Common myeloid progenitor, CD34-positive (primary cell): Measurements from ENCODE around the gene CREB5.
"Not testable (repeated sequence)": the region's sequence is repeated elsewhere in the genome, so short reads cannot be mapped to it uniquely, and the experiment has no call there.

Experiments
- CTCF ChIA-PET: fragments of 350-600 bp; sonication (Branson Sonifier 250); formaldehyde crosslinking; loops from one replicate; lab custom pipeline; 2021; ENCODE audit warnings: antibody characterized with exemption; lab: Charles Lee
- POLR2A ChIA-PET: fragments of 350-600 bp; sonication (Branson Sonifier 250); formaldehyde crosslinking; loops from one replicate; lab custom pipeline; 2021; ENCODE audit warnings: antibody characterized with exemption; lab: Charles Lee
- DNase-seq, 3 donors: peaks; one replicate each; pipeline versions ENCODE4 v3.0.0 to v3.0.0-alpha.2; 2013
- H3K27ac ChIP-seq, 2 experiments: 1 replicate in 1 of 2; 2 replicates in 1 of 2; pipeline ENCODE4 v1.7.0; 2013; ENCODE audit warnings: inconsistent platforms in 2 of 2, low read length in 2 of 2, mild to moderate bottlenecking in 2 of 2, low read depth in 1 of 2, moderate library complexity in 1 of 2; ENCODE audit not compliant: severe bottlenecking in 2 of 2, insufficient read depth in 1 of 2, poor library complexity in 1 of 2
- H3K27me3 ChIP-seq, 5 experiments: replicated peaks in 2 of 5; 1 replicate in 3 of 5; 2 replicates in 2 of 5; pipeline versions ENCODE4 v1.6.1 to v1.7.0; 2013; ENCODE audit warnings: low read length in 4 of 5, mild to moderate bottlenecking in 2 of 5, moderate library complexity in 2 of 5, inconsistent platforms in 1 of 5; ENCODE audit not compliant: insufficient read depth in 5 of 5, control insufficient read depth in 4 of 5
- H3K36me3 ChIP-seq, 4 experiments: 1 replicate in 2 of 4; 2 replicates in 2 of 4; pipeline versions ENCODE4 v1.6.1 to v1.7.0; 2013; ENCODE audit warnings: low read length in 3 of 4, control low read depth in 1 of 4, mild to moderate bottlenecking in 1 of 4; ENCODE audit not compliant: control insufficient read depth in 4 of 4, insufficient read depth in 4 of 4
- H3K4me1 ChIP-seq, 4 experiments: 1 replicate in 3 of 4; 2 replicates in 1 of 4; pipeline versions ENCODE4 v1.6.1 to v1.7.1; 2013; ENCODE audit warnings: low read length in 3 of 4, mild to moderate bottlenecking in 3 of 4, control low read depth in 1 of 4, inconsistent platforms in 1 of 4, moderate library complexity in 1 of 4; ENCODE audit not compliant: control insufficient read depth in 4 of 4, insufficient read depth in 4 of 4; ENCODE audit errors: control extremely low read depth in 1 of 4
- H3K4me3 ChIP-seq, 7 experiments: 1 replicate in 4 of 7; 2 replicates in 3 of 7; pipeline versions ENCODE4 v1.5.1 to v1.7.0; 2013; ENCODE audit warnings: mild to moderate bottlenecking in 7 of 7, low read length in 6 of 7, moderate library complexity in 6 of 7, inconsistent platforms in 2 of 7, low read depth in 2 of 7, control low read depth in 1 of 7; ENCODE audit not compliant: insufficient read depth in 4 of 7, control insufficient read depth in 1 of 7; ENCODE audit errors: extremely low read depth in 1 of 7
- H3K9me3 ChIP-seq, 5 experiments: 1 replicate in 4 of 5; 2 replicates in 1 of 5; pipeline versions ENCODE4 v1.6.1 to v1.7.1; 2013; ENCODE audit warnings: low read length in 4 of 5, mild to moderate bottlenecking in 2 of 5, inconsistent platforms in 1 of 5, low read depth in 1 of 5, moderate library complexity in 1 of 5; ENCODE audit not compliant: control insufficient read depth in 4 of 5, insufficient read depth in 2 of 5; ENCODE audit errors: control extremely low read depth in 1 of 5
- WGBS: methylation state at CpG from one replicate; pipeline ENCODE4 v1.1.5; 2013; ENCODE audit not compliant: insufficient coverage; 5-methylcytosine and 5-hydroxymethylcytosine counted together

The CREB5 gene

DNA sequence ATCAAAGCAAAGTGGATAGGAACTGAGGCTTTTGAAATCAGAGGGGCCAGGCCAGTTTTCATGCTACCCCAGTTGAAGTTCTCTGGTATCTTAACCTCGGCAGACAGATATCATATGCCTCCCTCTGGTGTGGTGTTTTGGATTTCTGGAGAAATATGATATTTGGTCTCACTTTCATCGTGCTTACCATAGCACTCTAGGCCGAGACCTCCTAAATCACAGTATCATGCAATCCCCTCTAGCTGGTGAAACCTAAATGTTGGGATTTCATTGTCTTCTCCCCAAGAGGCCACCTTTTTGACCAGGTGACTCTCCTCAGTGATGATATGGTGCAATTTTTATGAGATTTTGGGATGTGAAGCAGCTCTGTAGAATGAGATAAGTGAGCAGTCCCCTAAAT, 183.5 kb downstream of the CREB5 start:
- H3K27ac ChIP-seq, result no peak overlapping the region
- no peaks in the 10 kb centered on the region for H3K36me3 ChIP-seq
- H3K9me3 ChIP-seq, result no peaks in the 10 kb centered on the region
- H3K4me1 ChIP-seq, result peaks cover 0 to 23% (median 15%) of the 10 kb centered on the region in 4 experiments
- POLR2A ChIA-PET, result no interaction called here
- WGBS, result 100% methylated on average over 1 of the region's 3 CpGs
- no peak for DNase-seq
- H3K27me3 ChIP-seq, result no peaks in the 10 kb centered on the region
- no peak overlapping the region for H3K4me3 ChIP-seq
- CTCF ChIA-PET, result interaction anchor here (0.7 kb wide), 1 partner anchor 27 kb away, joined by 3 read pairs; no protein-coding TSS in a partner anchor

DNA sequence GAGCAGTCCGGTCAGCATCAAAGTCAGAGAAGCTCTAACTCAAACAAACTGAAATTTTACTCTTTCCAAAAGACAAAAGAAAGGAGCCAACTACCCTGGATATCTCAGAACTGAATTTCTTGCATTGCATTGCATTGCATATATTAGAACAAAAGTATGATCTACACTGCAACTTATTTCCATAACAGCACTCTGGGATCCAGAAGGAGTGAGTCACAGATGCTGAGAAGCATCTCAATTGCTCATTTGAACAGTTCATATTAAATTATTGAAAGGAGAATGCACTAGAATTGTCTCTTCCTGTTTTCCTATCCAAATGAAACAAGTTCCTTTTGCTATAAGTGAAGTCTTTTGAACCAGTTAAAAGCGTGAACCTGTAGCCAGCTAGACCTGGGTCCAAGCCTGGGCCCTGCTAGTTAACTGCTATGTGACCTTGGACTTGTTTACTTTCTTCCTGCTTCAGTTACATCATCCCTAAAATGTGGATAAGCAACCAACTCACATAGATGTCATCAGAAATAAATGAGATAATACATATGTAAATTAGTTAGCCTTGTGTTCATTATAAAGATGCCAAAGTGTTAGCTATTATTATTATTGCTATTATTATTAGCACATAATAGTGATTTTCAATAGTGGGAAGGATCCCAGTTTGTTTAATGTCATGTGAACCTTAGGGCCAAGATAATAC, 184.1 kb downstream of the CREB5 start:
- ChIA-PET POLR2A (interaction anchor here (0.6 kb wide), 1 partner anchor 53 kb away, joined by 3 read pairs; no protein-coding TSS in a partner anchor), CTCF (interaction anchor here (0.7 kb wide), 1 partner anchor 27 kb away, joined by 3 read pairs; no protein-coding TSS in a partner anchor)
- Histone ChIP-seq H3K27me3 (no peaks in the 10 kb centered on the region), H3K27ac (no peak overlapping the region), H3K4me3 (no peak overlapping the region), H3K4me1 (peaks cover 0 to 17% (median 10%) of the 10 kb centered on the region in 4 experiments), H3K36me3 (no peaks in the 10 kb centered on the region), H3K9me3 (no peaks in the 10 kb centered on the region)
- no peak for DNase-seq
- 67% methylated on average over 2 of the region's 2 CpGs for WGBS

GRCh38 chr7:28597284-28597683, 185.0 kb downstream of the CREB5 start:
- H3K4me3 ChIP-seq, result no peak overlapping the region
- no peak for DNase-seq

GRCh38 chr7:28598037-28598436, 185.7 kb downstream of the CREB5 start:
- DNase-seq, H3K36me3 ChIP-seq, H3K9me3 ChIP-seq, H3K4me3 ChIP-seq, H3K4me1 ChIP-seq, H3K27me3 ChIP-seq, H3K27ac ChIP-seq, POLR2A ChIA-PET: not testable (repeated sequence)
- WGBS, result 100% methylated on average over 2 of the region's 5 CpGs
- CTCF ChIA-PET, result interaction anchor here (0.9 kb wide), 1 partner anchor 47 kb away, joined by 3 read pairs; no protein-coding TSS in a partner anchor

More at GRCh38 chr7:28597284-28597683, 185.0 kb downstream of the CREB5 start:
- CTCF ChIA-PET, result no interaction called here
- Histone ChIP-seq H3K4me1 (peaks cover 0 to 9% (median 3%) of the 10 kb centered on the region in 4 experiments), H3K9me3 (no peaks in the 10 kb centered on the region), H3K36me3 (no peaks in the 10 kb centered on the region), H3K27me3 (no peaks in the 10 kb centered on the region), H3K27ac (no peak overlapping the region)
- WGBS, result 100% methylated on average over 2 of the region's 2 CpGs
- POLR2A ChIA-PET, result no interaction called here

DNA sequence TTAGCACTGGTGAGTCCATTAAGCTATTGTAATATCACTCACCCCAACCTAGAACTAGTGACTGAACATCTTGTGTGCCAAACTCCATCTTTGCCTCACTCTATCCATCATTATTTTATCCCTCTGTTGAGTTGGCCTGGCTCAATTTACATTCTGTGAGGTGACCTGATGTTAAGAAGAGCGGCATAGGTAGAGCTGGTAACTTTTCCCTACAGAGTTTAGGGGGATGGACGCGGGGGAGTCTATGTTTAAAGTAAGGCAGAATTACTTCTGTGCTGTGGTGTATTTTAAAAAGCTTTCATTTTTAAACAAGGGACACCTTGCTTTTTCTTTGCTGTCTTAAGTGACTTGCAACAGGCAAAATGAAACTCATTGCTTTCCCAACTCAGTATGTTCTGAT, 186.3 kb downstream of the CREB5 start:
- H3K4me3 ChIP-seq, result no peak overlapping the region
- peaks cover 0 to 3% (median 1%) of the 10 kb centered on the region in 4 experiments for H3K4me1 ChIP-seq
- CTCF ChIA-PET, result interaction anchor here (0.9 kb wide), 1 partner anchor 48 kb away, joined by 3 read pairs; no protein-coding TSS in a partner anchor
- DNase-seq, result no peak
- no peaks in the 10 kb centered on the region for H3K27me3 ChIP-seq
- WGBS, result 100% methylated on average over 2 of the region's 3 CpGs
- no peaks in the 10 kb centered on the region for H3K36me3 ChIP-seq
- no peak overlapping the region for H3K27ac ChIP-seq
- no peaks in the 10 kb centered on the region for H3K9me3 ChIP-seq
- POLR2A ChIA-PET, result no interaction called here

DNA sequence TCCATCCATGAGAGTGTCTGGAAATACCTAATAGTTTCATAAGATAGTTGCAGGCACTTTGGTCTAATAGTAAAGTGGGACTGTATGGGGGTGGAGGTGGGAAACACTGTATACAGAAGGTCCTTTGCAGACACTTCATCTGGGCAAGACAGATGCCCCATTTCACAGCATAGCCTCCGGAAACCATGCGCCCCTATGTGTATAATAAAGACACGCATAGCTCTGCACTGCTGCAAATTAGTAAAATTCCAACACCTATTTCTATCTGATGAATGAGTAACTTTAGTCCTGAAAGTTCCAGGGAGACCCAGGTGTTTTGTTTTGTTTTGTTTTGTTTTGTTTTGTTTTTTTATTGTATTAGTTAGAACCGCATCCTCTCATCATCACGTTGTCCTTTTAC, 187.1 kb downstream of the CREB5 start:
- Histone ChIP-seq H3K4me1 (peaks cover 0 to 2% (median 0%) of the 10 kb centered on the region in 4 experiments), H3K9me3 (no peaks in the 10 kb centered on the region), H3K4me3 (no peak overlapping the region), H3K27me3 (no peaks in the 10 kb centered on the region), H3K27ac (no peak overlapping the region), H3K36me3 (no peaks in the 10 kb centered on the region)
- no peak for DNase-seq
- WGBS, result 100% methylated on average over 2 of the region's 5 CpGs
- ChIA-PET CTCF (no interaction called here), POLR2A (no interaction called here)

GRCh38 chr7:28602282-28602681, 190.0 kb downstream of the CREB5 start:
- ChIA-PET POLR2A (no interaction called here), CTCF (no interaction called here)
- Histone ChIP-seq H3K4me3 (no peak overlapping the region), H3K27ac (no peak overlapping the region), H3K36me3 (no peaks in the 10 kb centered on the region), H3K9me3 (no peaks in the 10 kb centered on the region), H3K4me1 (peaks cover 2 to 16% (median 9%) of the 10 kb centered on the region in 4 experiments), H3K27me3 (no peaks in the 10 kb centered on the region)
- DNase-seq, result no peak
- WGBS, result 93% methylated on average over 2 of the region's 3 CpGs
